Adrenal gland (tissue), 5 donors: ENCODE data around the gene UBE2O.

Experiments used
- CTCF ChIP-seq, 6 experiments: fragments of 450-650 bp in 4 of 6; fragments of 200-600 bp in 2 of 6; sonication (generic) in 1 of 6; IDR thresholded peaks; 1 replicate in 5 of 6; 2 replicates in 1 of 6; pipeline versions ENCODE4 v1.5.1 to v1.8.0; 2016 to 2021; ENCODE audit warnings: antibody characterized with exemption in 6 of 6, mild to moderate bottlenecking in 2 of 6, moderate library complexity in 1 of 6
- POLR2A ChIP-seq, 2 donors: fragments of 450-650 bp; IDR thresholded peaks; one replicate each; pipeline ENCODE4 v1.6.1; 2017; ENCODE audit warnings: antibody characterized with exemption in 2 of 2, mild to moderate bottlenecking in 2 of 2, moderate library complexity in 1 of 2
- donor health status: DM: no; HTN: no; CAD: no.

GRCh38 chr17:76415786-76416185 lies 37.2 kb downstream of the UBE2O start:
- TF ChIP-seq CTCF (IDR thresholded peaks at IDR 0.05) (no peak), POLR2A (IDR thresholded peaks at IDR 0.05) (no peak)
